GM12801 (cell line): Measurements from ENCODE around the gene CENPV.

Experiments
- TF ChIP-seq, protein P1 (sequence below): IDR thresholded peaks from one replicate; pipeline ENCODE4 v1.5.1; 2011; ENCODE audit warnings: control low read depth; ENCODE audit not compliant: insufficient read length; ENCODE audit errors: extremely low read depth

CENPV gene

DNA sequence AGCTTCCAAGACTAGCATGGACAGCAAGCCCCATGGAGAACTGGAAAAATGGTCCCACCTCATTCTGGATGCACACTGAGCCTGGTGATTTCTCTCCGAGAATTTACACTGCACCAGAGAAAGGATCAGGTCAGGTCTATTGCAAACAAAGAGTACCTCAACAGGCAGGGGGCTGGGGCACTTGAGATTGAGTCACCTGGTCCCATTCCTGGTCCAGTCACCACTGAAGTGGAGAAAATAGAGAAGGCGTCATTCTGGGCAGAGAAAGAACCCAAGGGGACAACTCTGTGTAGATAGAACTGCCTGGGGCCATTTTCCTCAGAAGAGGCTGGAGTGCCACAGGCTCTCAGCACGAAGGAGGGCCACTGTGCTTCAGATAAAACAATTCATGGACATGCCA is 38.4 kb downstream of the CENPV start:
- TF ChIP-seq, protein P1, sequence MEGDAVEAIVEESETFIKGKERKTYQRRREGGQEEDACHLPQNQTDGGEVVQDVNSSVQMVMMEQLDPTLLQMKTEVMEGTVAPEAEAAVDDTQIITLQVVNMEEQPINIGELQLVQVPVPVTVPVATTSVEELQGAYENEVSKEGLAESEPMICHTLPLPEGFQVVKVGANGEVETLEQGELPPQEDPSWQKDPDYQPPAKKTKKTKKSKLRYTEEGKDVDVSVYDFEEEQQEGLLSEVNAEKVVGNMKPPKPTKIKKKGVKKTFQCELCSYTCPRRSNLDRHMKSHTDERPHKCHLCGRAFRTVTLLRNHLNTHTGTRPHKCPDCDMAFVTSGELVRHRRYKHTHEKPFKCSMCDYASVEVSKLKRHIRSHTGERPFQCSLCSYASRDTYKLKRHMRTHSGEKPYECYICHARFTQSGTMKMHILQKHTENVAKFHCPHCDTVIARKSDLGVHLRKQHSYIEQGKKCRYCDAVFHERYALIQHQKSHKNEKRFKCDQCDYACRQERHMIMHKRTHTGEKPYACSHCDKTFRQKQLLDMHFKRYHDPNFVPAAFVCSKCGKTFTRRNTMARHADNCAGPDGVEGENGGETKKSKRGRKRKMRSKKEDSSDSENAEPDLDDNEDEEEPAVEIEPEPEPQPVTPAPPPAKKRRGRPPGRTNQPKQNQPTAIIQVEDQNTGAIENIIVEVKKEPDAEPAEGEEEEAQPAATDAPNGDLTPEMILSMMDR: no peak

DNA sequence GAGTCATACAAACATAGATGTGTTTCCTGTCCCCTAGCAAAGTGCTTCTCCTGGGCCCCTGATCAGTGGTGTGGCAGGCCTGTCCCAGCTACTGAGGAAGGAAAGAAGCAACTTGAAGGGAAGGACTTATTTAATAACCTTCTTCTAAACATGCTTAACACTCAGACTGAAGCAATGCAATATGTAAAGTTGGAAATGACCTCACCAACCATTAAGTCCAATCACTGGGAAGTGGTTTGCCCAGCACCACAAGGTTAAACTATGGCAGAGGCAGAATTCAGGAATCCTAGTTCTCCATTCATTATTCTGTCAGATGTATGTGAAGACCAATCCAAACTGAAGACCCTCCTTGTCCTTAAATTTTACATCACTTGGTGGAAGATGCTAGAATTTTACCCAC is 39.1 kb downstream of the CENPV start:
- TF ChIP-seq, protein P1: no peak

DNA sequence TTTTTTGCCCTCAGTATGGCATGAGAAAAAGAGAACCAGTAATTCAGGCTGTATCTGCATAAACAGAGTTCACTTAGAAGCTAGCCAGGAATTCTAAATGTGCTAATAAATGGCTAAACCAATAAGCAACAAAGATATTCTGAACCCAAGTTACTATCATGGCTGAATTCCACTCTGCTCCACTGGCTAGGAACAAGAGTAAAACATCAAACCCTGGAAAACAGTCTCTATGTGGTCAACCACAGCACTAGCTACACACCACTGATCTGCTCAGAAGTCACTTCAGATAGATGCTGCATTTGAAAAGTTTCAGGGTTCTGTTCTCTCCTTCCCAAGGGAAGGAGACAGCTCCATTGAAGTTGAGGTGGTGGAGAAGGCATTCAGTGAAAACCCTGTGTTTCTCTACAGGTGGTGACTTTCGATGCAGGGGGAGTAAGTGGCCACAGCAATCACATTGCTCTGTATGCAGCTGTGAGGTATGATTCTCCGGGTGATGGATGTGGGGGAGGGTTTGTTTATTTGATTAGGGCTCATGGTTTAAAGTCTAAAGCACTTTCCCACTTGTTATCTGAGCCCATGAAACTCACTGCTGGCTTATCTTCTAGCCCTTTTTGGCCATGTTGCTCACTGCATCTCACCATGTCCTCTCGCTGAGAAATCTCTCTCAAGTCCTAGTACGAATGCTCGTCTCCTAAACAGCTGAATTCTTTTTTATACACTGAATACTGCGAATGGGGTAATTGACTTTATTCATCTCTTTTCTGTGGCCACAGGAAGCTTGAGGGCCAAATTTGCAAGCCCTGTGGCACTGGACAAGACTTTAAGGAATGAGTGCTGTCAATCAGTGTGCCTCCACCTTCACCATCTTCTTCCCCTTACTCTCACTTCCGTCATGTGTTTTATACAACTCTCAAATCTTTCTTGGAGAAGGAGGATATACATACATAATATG is 39.9 kb downstream of the CENPV start:
- TF ChIP-seq, protein P1: no peak

DNA sequence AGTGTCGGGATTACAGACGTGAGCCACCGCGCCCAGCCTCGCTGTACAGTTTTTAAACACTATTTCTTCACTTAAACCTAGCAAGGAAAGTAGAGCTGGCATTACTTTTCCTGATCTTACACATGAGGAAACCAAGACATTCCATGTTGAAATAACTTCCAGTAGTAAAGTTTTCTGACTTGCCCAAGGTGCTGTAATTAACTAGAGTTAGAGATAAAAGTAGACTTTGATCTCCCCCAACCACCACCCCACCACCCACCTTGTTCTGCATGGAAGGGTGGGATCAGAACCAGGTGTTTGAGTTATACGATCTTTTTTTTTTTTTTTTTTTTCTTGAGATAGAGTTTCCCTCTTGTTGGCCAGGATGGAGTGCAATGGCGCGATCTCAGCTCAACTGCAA is 47.1 kb downstream of the CENPV start:
- TF ChIP-seq, protein P1: no peak

DNA sequence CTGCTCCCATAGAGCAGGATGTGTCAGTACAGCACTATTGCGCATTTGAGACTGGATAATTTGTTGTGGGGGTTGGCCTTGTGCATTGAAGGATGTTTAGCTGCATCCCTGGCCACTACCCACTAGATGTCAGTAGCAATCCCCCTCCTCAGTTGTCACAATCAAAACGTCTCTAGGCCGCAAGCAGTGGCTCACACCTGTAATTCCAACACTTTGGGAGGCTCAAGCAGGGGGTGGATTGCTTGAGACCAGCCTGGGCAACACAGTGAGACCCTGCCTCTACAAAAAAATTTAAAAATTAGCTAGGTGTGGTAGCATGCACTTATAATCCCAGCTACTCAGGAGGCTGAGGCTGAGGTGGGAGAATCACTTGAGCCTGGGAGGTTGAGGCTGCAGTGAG is 48.4 kb downstream of the CENPV start:
- TF ChIP-seq, protein P1: no peak

DNA sequence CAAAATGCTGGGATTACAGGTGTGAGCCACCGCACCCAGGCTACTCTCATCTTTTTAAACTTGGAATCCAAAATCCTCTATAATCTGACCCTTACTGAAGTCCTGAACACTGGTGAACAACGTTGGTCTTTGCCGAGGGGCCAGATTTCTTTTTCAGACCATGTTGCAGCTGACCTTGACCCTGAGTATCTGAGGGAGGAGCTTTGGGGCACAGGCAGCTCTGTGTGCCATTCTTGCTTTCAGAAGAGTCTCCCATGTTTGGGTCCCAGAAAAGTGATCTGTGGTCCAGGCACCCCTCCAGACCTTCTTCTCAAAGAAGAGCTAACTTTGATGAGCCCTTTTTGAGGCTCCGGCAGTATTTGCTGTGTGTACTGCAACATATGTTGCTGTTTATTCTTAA is 50.4 kb downstream of the CENPV start:
- TF ChIP-seq, protein P1: no peak

DNA sequence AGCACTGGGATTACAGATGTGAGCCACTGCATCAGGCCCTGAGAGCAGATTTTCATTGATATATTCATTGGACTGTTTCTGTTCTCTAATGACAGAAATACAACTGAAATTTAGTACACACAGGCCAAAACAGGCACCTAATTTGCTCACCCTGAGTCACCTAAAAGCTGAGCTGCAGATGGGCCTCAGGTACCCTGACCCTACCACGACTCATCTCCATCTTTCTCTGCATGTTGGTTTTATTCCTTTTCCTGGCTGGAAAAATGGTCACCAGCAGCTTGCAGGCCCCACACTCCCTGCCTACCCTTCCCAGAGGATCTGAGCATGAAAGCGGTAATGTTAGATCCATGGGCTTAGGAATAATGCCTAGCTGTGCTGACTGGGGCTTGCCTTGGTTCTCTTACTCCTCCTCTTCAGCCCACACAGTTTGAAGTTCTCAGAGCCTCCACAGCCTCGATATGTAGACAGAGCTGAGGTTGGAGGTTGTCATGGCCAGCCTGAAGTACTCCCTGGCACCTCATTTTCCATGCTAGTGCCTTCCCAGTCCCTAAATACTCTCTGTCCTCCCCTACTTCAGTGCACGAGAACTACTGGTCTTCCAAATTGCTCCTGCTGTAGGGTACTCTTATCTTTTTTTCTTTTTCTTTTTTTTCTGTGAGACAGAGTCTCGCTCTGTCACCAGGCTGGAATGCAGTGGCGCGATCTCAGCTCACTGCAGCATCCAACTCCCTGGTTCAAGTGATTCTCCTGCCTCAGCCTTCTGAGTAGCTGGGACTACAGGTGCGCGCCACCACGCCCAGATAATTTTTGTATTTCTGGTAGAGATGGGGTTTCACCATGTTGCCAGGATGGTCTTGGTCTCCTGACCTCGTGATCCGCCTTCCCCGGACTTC is 51.1 kb downstream of the CENPV start:
- TF ChIP-seq, protein P1: no peak
